BJ (cell line): ENCODE measurements around the gene NPTX1. TPM values are rescaled to one million over a fixed set of nuclear protein-coding genes. Genes with fewer than 3 reads are reported as not detected.
"Not testable (repeated sequence)": the region's sequence is repeated elsewhere in the genome, so short reads cannot be mapped to it uniquely, and the experiment has no call there.

Experiments used
- CTCF ChIA-PET: fragments of 350-600 bp; formaldehyde crosslinking; extraction: SDS; loops from one replicate; lab custom pipeline; 2021; ENCODE audit warnings: antibody characterized with exemption, inconsistent platforms; lab: Yijun Ruan, JAX
- POLR2A ChIA-PET: fragments of 300-600 bp; sonication (Branson Sonifier 250); formaldehyde crosslinking; extraction: SDS; loops from one replicate; lab custom pipeline; 2021; ENCODE audit warnings: antibody characterized with exemption; lab: Charles Lee
- DNase-seq: peaks from one replicate; pipeline ENCODE4 v3.0.0-alpha.2; 2011; ENCODE audit warnings: low read depth
- H3K27me3 ChIP-seq: 2 replicates; pipeline ENCODE4 v1.6.0; 2011; ENCODE audit warnings: low read length; ENCODE audit not compliant: control insufficient read depth, insufficient read depth
- H3K36me3 ChIP-seq: 2 replicates; pipeline ENCODE4 v1.5.1; 2011; ENCODE audit warnings: low read length; ENCODE audit not compliant: control insufficient read depth, insufficient read depth
- H3K4me3 ChIP-seq: 2 replicates; pipeline ENCODE4 v1.5.1; 2011; ENCODE audit warnings: low read depth, mild to moderate bottlenecking, control low read depth, low read length
- polyA plus RNA-seq: library from polyadenylated mRNA; depleted of rRNA; stranded (reverse); fragments of >200 nt; gene quantifications from 2 replicates; pipeline ENCODE4 v1.2.3, GENCODE V29; 2011
- TF ChIP-seq, protein P1 (sequence below): IDR thresholded peaks from 2 replicates; pipeline ENCODE4 v1.5.1; 2011; ENCODE audit warnings: low read depth, mild to moderate bottlenecking, control low read depth, inconsistent platforms, low read length, moderate library complexity; ENCODE audit not compliant: insufficient read depth

NPTX1 gene
- polyA plus RNA-seq, 1 experiment, result 0.43 TPM

DNA sequence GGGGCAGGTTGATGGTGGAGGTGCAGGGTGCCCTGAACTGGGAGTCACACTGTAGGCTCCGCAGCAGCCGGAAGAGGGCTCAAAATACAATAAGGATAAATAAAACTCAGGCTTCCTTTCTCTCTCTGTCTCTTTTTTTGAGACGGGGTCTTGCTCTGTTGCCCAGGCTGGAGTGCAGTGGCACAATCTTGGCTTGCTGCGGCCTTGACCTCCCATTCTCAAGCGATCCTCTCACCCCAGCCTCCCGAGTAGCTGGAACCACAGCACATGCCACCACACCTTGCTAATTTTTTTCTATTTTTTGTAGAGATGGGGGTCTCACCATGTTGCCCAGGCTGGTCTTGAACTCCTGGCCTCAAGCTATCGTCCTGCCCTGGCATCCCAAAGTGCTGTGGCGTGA lies 32.9 kb upstream of the NPTX1 start:
- Histone ChIP-seq H3K36me3 (no peaks in the 10 kb centered on the region), H3K4me3 (no peak overlapping the region), H3K27me3 (no peaks in the 10 kb centered on the region; the same call in 1 of the 2 replicates)
- ChIA-PET POLR2A (no interaction called here), CTCF (interaction anchor here (1.0 kb wide), 1 partner anchor 11 kb away, joined by 3 read pairs; no protein-coding TSS in a partner anchor)
- TF ChIP-seq, protein P1, sequence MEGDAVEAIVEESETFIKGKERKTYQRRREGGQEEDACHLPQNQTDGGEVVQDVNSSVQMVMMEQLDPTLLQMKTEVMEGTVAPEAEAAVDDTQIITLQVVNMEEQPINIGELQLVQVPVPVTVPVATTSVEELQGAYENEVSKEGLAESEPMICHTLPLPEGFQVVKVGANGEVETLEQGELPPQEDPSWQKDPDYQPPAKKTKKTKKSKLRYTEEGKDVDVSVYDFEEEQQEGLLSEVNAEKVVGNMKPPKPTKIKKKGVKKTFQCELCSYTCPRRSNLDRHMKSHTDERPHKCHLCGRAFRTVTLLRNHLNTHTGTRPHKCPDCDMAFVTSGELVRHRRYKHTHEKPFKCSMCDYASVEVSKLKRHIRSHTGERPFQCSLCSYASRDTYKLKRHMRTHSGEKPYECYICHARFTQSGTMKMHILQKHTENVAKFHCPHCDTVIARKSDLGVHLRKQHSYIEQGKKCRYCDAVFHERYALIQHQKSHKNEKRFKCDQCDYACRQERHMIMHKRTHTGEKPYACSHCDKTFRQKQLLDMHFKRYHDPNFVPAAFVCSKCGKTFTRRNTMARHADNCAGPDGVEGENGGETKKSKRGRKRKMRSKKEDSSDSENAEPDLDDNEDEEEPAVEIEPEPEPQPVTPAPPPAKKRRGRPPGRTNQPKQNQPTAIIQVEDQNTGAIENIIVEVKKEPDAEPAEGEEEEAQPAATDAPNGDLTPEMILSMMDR, result no peak
- DNase-seq, result no peak

DNA sequence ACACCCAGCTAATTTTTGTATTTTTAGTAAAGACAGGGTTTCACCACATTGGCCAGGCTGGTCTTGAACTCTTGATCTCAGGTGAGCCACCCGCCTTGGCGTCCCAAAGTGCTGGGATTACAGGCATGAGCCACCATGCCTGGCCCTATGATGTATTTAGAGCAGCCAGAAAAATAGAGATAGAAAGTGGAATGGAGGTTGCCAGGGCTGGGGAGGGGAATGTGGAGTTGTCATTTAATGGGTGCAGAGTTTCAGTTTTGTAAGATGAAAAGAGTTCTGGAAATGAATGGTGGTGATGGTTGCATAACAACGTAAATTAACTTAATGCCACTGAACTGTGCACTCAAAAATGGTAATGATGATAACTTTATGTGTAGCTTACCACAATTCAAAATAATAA lies 31.6 kb upstream of the NPTX1 start:
- Histone ChIP-seq H3K27me3 (no peaks in the 10 kb centered on the region; the same call in 1 of the 2 replicates), H3K4me3 (no peak overlapping the region), H3K36me3 (no peaks in the 10 kb centered on the region)
- TF ChIP-seq, protein P1, result no peak
- POLR2A ChIA-PET, result no interaction called here
- CTCF ChIA-PET, result no interaction called here
- no peak for DNase-seq

DNA sequence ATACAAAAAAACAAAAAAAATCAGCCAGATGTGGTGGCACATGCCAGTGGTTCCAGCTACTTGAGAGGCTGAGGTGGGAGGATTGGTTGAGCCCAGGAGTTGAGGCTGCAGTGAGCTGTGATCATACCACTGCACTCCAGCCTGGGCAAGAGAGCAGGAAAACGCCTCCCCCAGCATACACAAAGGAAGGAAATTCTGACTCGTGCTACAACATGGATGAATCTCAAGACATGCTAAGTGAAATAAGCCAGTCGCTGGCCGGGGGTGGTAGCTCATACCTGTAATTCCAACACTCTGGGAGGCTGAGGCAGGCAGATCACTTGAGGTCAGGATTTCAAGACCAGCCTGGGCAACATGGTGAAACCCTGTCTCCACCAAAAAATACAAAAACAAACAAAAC lies 30.8 kb upstream of the NPTX1 start:
- POLR2A ChIA-PET, H3K36me3 ChIP-seq, H3K27me3 ChIP-seq, H3K4me3 ChIP-seq, DNase-seq: not testable (repeated sequence)
- CTCF ChIA-PET, result interaction anchor here (1.0 kb wide), 1 partner anchor 16 kb away, joined by 3 read pairs; no protein-coding TSS in a partner anchor

DNA sequence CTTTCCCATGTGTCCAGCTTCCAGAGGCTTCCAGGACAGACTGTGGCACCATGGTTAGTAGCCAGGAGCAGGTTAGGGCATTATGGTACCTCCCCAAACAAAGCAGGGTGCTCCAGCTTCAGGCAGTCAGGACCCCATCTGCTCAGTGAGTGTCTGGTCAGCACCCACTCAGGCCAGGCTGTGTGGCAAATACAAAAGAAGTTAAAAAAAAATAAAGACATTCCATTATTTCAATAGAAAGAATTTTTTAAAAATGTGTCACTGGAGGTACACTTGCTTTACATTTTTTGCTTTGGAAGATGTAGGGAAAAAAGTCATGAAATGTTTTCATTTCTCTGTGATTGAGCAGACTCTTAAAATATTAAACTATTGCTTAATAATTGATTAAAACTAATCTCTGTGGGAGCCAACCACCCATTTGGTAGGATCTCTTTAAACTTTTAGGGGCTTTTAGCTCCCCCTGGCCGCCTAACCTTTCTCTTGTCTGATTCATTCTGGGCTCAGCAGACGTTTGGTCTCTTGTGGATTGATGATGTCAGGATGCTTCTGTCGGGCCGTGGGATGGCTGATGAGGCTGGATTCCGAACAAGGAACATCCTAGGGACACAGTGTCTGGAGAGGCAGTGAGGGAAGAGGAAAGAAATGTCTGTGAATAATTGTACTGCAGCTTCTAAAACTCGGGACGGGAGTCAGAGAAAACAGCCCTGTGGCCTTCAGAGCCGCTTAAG lies 28.4 kb upstream of the NPTX1 start:
- CTCF ChIA-PET, result interaction anchor here (0.7 to 0.9 kb wide), 2 partner anchors 57 to 71 kb away, joined by 3 read pairs; no protein-coding TSS in a partner anchor
- TF ChIP-seq, protein P1, result peak; percentile 27; the same call in 1 of the 2 replicates
- Histone ChIP-seq H3K27me3 (no peaks in the 10 kb centered on the region; the same call in none of the 2 replicates), H3K4me3 (no peak overlapping the region), H3K36me3 (no peaks in the 10 kb centered on the region)
- POLR2A ChIA-PET, result no interaction called here
- DNase-seq, result no peak

DNA sequence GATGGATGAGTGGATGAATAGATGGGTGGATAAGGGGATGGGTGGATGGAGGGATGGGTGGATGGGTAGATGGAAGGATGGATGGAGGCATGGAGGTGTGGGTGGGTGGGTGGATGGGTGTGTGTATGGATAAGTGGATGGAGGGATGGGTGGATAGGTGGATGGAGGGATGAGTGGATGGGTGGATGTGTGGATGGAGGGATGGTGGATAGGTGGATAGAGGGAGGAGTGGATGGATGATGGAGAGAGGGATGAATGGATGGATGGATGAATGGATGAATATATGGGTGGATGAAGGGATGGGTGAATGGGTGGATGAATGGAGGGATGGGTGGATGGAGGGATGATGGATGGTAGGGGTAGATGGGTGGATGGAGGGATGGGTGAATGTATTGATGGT lies 27.5 kb upstream of the NPTX1 start:
- CTCF ChIA-PET, result interaction anchor here (0.9 kb wide), 1 partner anchor 72 kb away, joined by 3 read pairs; no protein-coding TSS in a partner anchor
- Histone ChIP-seq H3K27me3 (no peaks in the 10 kb centered on the region; the same call in 1 of the 2 replicates), H3K36me3 (no peaks in the 10 kb centered on the region), H3K4me3 (no peak overlapping the region)
- TF ChIP-seq, protein P1, result no peak
- no peak for DNase-seq
- POLR2A ChIA-PET, result no interaction called here
